A549 (cell line): ENCODE data around the gene FCN1.

Experiments used
- CTCF ChIP-seq: fragments of >200 bp; sonication (Bioruptor Twin); formaldehyde crosslinking; IDR thresholded peaks from 3 replicates; pipeline ENCODE4 v1.5.1; 2016
- EP300 ChIP-seq, 2 experiments: fragments of >200 bp; sonication (Bioruptor Twin); formaldehyde crosslinking; IDR thresholded peaks; 2 replicates in 1 of 2; 3 replicates in 1 of 2; pipeline ENCODE4 v1.6.1; 2016 to 2017
- JUNB ChIP-seq: fragments of >200 bp; sonication (Bioruptor Twin); formaldehyde crosslinking; IDR thresholded peaks from 2 replicates; pipeline ENCODE4 v1.6.1; 2016
- POLR2A ChIP-seq: IDR thresholded peaks from 2 replicates; pipeline ENCODE4 v1.6.1; 2012; ENCODE audit warnings: mild to moderate bottlenecking, low read length
- RCOR1 ChIP-seq: fragments of 150-350 bp; IDR thresholded peaks from 2 replicates; pipeline ENCODE4 v1.6.1; 2014; ENCODE audit warnings: antibody characterized with exemption, low read length, low read depth
- SMC3 ChIP-seq: fragments of >200 bp; sonication (Bioruptor Twin); formaldehyde crosslinking; IDR thresholded peaks from 3 replicates; pipeline ENCODE4 v1.6.1; 2018; ENCODE audit warnings: inconsistent platforms
- SREBF2 ChIP-seq: fragments of 450-650 bp; IDR thresholded peaks from 2 replicates; pipeline ENCODE4 v1.6.1; 2014; ENCODE audit warnings: mild to moderate bottlenecking, moderate library complexity
- TF ChIP-seq, protein P1 (sequence below): IDR thresholded peaks from 2 replicates; pipeline ENCODE4 v1.6.1; 2012

GRCh38 chr9:134883040-134883782 is 34.5 kb downstream of the FCN1 start:
- TF ChIP-seq CTCF, result no peak
- TF ChIP-seq POLR2A, result no peak
- no peak for TF ChIP-seq EP300 (IDR thresholded peaks at IDR 0.05)
- no peak for TF ChIP-seq JUNB
- TF ChIP-seq SMC3, result no peak
- TF ChIP-seq SREBF2, result no peak
- no peak for TF ChIP-seq RCOR1
- TF ChIP-seq, protein P1, sequence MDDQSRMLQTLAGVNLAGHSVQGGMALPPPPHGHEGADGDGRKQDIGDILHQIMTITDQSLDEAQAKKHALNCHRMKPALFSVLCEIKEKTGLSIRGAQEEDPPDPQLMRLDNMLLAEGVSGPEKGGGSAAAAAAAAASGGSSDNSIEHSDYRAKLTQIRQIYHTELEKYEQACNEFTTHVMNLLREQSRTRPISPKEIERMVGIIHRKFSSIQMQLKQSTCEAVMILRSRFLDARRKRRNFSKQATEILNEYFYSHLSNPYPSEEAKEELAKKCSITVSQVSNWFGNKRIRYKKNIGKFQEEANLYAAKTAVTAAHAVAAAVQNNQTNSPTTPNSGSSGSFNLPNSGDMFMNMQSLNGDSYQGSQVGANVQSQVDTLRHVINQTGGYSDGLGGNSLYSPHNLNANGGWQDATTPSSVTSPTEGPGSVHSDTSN, result no peak
